ENCODE measurements around the gene S100P. TPM values are rescaled to one million over a fixed set of nuclear protein-coding genes. Genes with fewer than 3 reads are reported as not detected.

Gene S100P
- total RNA-seq, 1 donor from 2014 or later, result 1.3 TPM

GRCh38 chr4:6719611-6720179, 26.0 kb downstream of the S100P start:
- Mint-ChIP-seq H3K27ac (no peak overlapping the region), H3K4me3 (ENCODE audit: low read depth) (no peak overlapping the region)
- no peak for TF ChIP-seq CTCF (IDR thresholded peaks at IDR 0.05; ENCODE audit: unreplicated experiment)

GRCh38 chr4:6720202-6720699, 26.6 kb downstream of the S100P start:
- Mint-ChIP-seq H3K4me1 (ENCODE audit: low read depth) (peaks cover 18% of the 10 kb centered on the region), H3K36me3 (ENCODE audit: insufficient read depth) (peaks cover 3% of the 10 kb centered on the region), H3K27me3 (no peaks in the 10 kb centered on the region), H3K9me3 (ENCODE audit: low read depth) (no peaks in the 10 kb centered on the region), H3K4me3 (ENCODE audit: low read depth) (no peak overlapping the region), H3K27ac (no peak overlapping the region)
- peak; percentile 95 for TF ChIP-seq CTCF (IDR thresholded peaks at IDR 0.05; ENCODE audit: unreplicated experiment)
- peak; percentile 94 for DNase-seq (ENCODE audit: low spot score, unreplicated experiment)

More at GRCh38 chr4:6719611-6720179, 26.0 kb downstream of the S100P start:
- Mint-ChIP-seq H3K9me3 (ENCODE audit: low read depth) (no peaks in the 10 kb centered on the region), H3K4me1 (ENCODE audit: low read depth) (peaks cover 18% of the 10 kb centered on the region), H3K27me3 (no peaks in the 10 kb centered on the region), H3K36me3 (ENCODE audit: insufficient read depth) (peaks cover 3% of the 10 kb centered on the region)
- no peak for DNase-seq (ENCODE audit: low spot score, unreplicated experiment)

GRCh38 chr4:6721121-6721520, 27.4 kb downstream of the S100P start:
- no peaks in the 10 kb centered on the region for H3K27me3 Mint-ChIP-seq
- H3K27ac Mint-ChIP-seq, result no peak overlapping the region
- no peaks in the 10 kb centered on the region for H3K9me3 Mint-ChIP-seq (ENCODE audit: low read depth)
- peaks cover 12% of the 10 kb centered on the region for H3K4me1 Mint-ChIP-seq (ENCODE audit: low read depth)
- no peak for TF ChIP-seq CTCF (IDR thresholded peaks at IDR 0.05; ENCODE audit: unreplicated experiment)
- no peak overlapping the region for H3K4me3 Mint-ChIP-seq (ENCODE audit: low read depth)
- H3K36me3 Mint-ChIP-seq (ENCODE audit: insufficient read depth), result peaks cover 3% of the 10 kb centered on the region
- no peak for DNase-seq (ENCODE audit: low spot score, unreplicated experiment)

- TF ChIP-seq CTCF (IDR thresholded peaks at IDR 0.05; ENCODE audit: unreplicated experiment), result no peak
- Mint-ChIP-seq H3K27ac (no peak overlapping the region), H3K27me3 (no peaks in the 10 kb centered on the region), H3K4me3 (ENCODE audit: low read depth) (no peak overlapping the region), H3K4me1 (ENCODE audit: low read depth) (peaks cover 7% of the 10 kb centered on the region), H3K9me3 (ENCODE audit: low read depth) (no peaks in the 10 kb centered on the region), H3K36me3 (ENCODE audit: insufficient read depth) (peaks cover 3% of the 10 kb centered on the region)
- DNase-seq (ENCODE audit: low spot score, unreplicated experiment), result no peak
These were observed 29.2 kb downstream of the S100P start for GRCh38 chr4:6722891-6723290.

- peaks cover 3% of the 10 kb centered on the region for H3K36me3 Mint-ChIP-seq (ENCODE audit: insufficient read depth)
- H3K9me3 Mint-ChIP-seq (ENCODE audit: low read depth), result no peaks in the 10 kb centered on the region
- H3K4me1 Mint-ChIP-seq (ENCODE audit: low read depth), result peaks cover 3% of the 10 kb centered on the region
- no peaks in the 10 kb centered on the region for H3K27me3 Mint-ChIP-seq
- no peak overlapping the region for H3K4me3 Mint-ChIP-seq (ENCODE audit: low read depth)
- H3K27ac Mint-ChIP-seq, result no peak overlapping the region
- no peak for TF ChIP-seq CTCF (IDR thresholded peaks at IDR 0.05; ENCODE audit: unreplicated experiment)
- no peak for DNase-seq (ENCODE audit: low spot score, unreplicated experiment)
These were observed 30.2 kb downstream of the S100P start for GRCh38 chr4:6723851-6724250.
